Thyroid gland (tissue), 4 donors: ENCODE data around the gene LAMC1.

Experiments used
- CTCF ChIP-seq, 6 experiments: fragments of 200-600 bp in 3 of 6; fragments of 450-650 bp in 3 of 6; sonication (generic) in 3 of 6; IDR thresholded peaks; one replicate each; pipeline ENCODE4 v1.5.1; 2016 to 2019; ENCODE audit warnings: antibody characterized with exemption in 6 of 6, mild to moderate bottlenecking in 2 of 6, inconsistent platforms in 1 of 6, moderate library complexity in 1 of 6
- POLR2A ChIP-seq, 2 donors: fragments of 450-650 bp; IDR thresholded peaks; one replicate each; pipeline ENCODE4 v1.6.1; 2017; ENCODE audit warnings: antibody characterized with exemption in 2 of 2, mild to moderate bottlenecking in 2 of 2, moderate library complexity in 1 of 2

- no peak for TF ChIP-seq CTCF (IDR thresholded peaks at IDR 0.05)
- no peak for TF ChIP-seq POLR2A (IDR thresholded peaks at IDR 0.05)
These were observed 47.9 kb downstream of the LAMC1 start for GRCh38 chr1:183070923-183071618.
